Measurements from ENCODE around the gene CYP4V2. TPM values are rescaled to one million over a fixed set of nuclear protein-coding genes. Genes with fewer than 3 reads are reported as not detected.

Gene CYP4V2
- polyA plus RNA-seq, 1 donor from 2014 or later: 5.6 TPM

- Histone ChIP-seq H3K9me2 (ENCODE audit: insufficient read depth, low read length) (no peaks in the 10 kb centered on the region), H3F3A (ENCODE audit: insufficient read depth, low read length, poor library complexity, severe bottlenecking) (no peaks in the 10 kb centered on the region), H3K9me3 (ENCODE audit: low read length) (peaks cover 6% of the 10 kb centered on the region), H3K27ac (ENCODE audit: low read length) (no peak within 1 kb of the TSS), H3K4me3 (ENCODE audit: low read length) (no peak within 1 kb of the TSS), H3K27me3 (ENCODE audit: insufficient read depth, low read depth, low read length) (no peaks in the 10 kb centered on the region), H2AFZ (ENCODE audit: low read depth, low read length) (no peak within 1 kb of the TSS), H3K36me3 (ENCODE audit: insufficient read depth, low read length) (no peaks in the 10 kb centered on the region), H3K4me2 (ENCODE audit: low read length) (no peak within 1 kb of the TSS), H3K9ac (ENCODE audit: low read length) (no peak within 1 kb of the TSS), H3K79me2 (replicated peaks; ENCODE audit: insufficient read depth, low read length) (no peaks in the 10 kb centered on the region), H4K20me1 (ENCODE audit: insufficient read depth) (no peaks in the 10 kb centered on the region)
- TF ChIP-seq CTCF (IDR thresholded peaks at IDR 0.05; ENCODE audit: poor library complexity, severe bottlenecking): no peak
- TF ChIP-seq EP300 (conservative IDR thresholded peaks at IDR 0.05; ENCODE audit: poor library complexity, severe bottlenecking): no peak
- no peak for TF ChIP-seq EZH2 (IDR thresholded peaks at IDR 0.05; ENCODE audit: borderline replicate concordance, insufficient read depth, low read length, poor library complexity, severe bottlenecking)
- no peak for TF ChIP-seq MXI1 (conservative IDR thresholded peaks at IDR 0.05; ENCODE audit: poor library complexity, severe bottlenecking)
- no peak for TF ChIP-seq SMC3 (conservative IDR thresholded peaks at IDR 0.05; ENCODE audit: poor library complexity)
Measured at GRCh38 chr4:186227221-186227620, 35.9 kb downstream of the CYP4V2 start, which contains the start of gene KLKB1. KLKB1 (plus strand) TSS chr4:186227507; CDS start chr4:186228196, 689 bp downstream.

- H2AFZ ChIP-seq (ENCODE audit: low read depth, low read length): no peak overlapping the region
- H4K20me1 ChIP-seq (ENCODE audit: insufficient read depth): no peaks in the 10 kb centered on the region
- H3K9me2 ChIP-seq (ENCODE audit: insufficient read depth, low read length): no peaks in the 10 kb centered on the region
- no peak overlapping the region for H3K4me3 ChIP-seq (ENCODE audit: low read length)
- H3K9ac ChIP-seq (ENCODE audit: low read length): no peak overlapping the region
- H3K9me3 ChIP-seq (ENCODE audit: low read length): peaks cover 6% of the 10 kb centered on the region
- H3F3A ChIP-seq (ENCODE audit: insufficient read depth, low read length, poor library complexity, severe bottlenecking): no peaks in the 10 kb centered on the region
- H3K36me3 ChIP-seq (ENCODE audit: insufficient read depth, low read length): no peaks in the 10 kb centered on the region
- H3K4me2 ChIP-seq (ENCODE audit: low read length): no peak overlapping the region
- H3K79me2 ChIP-seq (replicated peaks; ENCODE audit: insufficient read depth, low read length): no peaks in the 10 kb centered on the region
- H3K27ac ChIP-seq (ENCODE audit: low read length): no peak overlapping the region
- H3K27me3 ChIP-seq (ENCODE audit: insufficient read depth, low read depth, low read length): no peaks in the 10 kb centered on the region
- no peak for TF ChIP-seq MXI1 (conservative IDR thresholded peaks at IDR 0.05; ENCODE audit: poor library complexity, severe bottlenecking)
- TF ChIP-seq POLR2AphosphoS5 (IDR thresholded peaks at IDR 0.05): no peak
- TF ChIP-seq TAF1 (IDR thresholded peaks at IDR 0.05; ENCODE audit: low read depth): no peak
- TF ChIP-seq EZH2 (IDR thresholded peaks at IDR 0.05; ENCODE audit: borderline replicate concordance, insufficient read depth, low read length, poor library complexity, severe bottlenecking): no peak
- TF ChIP-seq CTCF (IDR thresholded peaks at IDR 0.05; ENCODE audit: poor library complexity, severe bottlenecking): no peak
- no peak for TF ChIP-seq RAD21 (conservative IDR thresholded peaks at IDR 0.05)
- TF ChIP-seq REST (IDR thresholded peaks at IDR 0.05; ENCODE audit: borderline replicate concordance): no peak
- TF ChIP-seq SMC3 (conservative IDR thresholded peaks at IDR 0.05; ENCODE audit: poor library complexity): no peak
- no peak for TF ChIP-seq EP300 (conservative IDR thresholded peaks at IDR 0.05; ENCODE audit: poor library complexity, severe bottlenecking)
Measured at GRCh38 chr4:186227744-186228513, 36.6 kb downstream of the CYP4V2 start.
